ENCODE data around the gene SLC39A8.
A peak's percentile ranks its signal among the peaks of the same experiment; 100 is the strongest.

DNA sequence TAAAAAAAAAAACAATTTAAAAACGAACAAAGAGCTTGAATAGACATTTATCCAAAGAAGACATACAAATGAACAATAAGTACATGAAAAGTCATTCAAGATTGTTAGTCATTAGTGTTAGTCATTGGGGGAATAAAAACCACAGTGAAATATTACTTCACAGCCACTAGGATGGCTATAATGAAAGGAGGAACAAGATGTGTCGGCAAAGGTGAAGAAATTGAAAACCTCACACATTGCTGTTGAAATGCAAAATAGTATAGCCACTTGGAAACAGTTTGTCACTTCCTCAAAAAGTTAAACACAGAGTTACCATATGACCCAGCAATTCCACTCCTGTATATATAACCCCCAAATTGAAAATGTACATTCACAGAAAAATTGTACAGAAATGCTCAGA lies 45.2 kb upstream of the SLC39A8 start:
- TF ChIP-seq, protein P1, sequence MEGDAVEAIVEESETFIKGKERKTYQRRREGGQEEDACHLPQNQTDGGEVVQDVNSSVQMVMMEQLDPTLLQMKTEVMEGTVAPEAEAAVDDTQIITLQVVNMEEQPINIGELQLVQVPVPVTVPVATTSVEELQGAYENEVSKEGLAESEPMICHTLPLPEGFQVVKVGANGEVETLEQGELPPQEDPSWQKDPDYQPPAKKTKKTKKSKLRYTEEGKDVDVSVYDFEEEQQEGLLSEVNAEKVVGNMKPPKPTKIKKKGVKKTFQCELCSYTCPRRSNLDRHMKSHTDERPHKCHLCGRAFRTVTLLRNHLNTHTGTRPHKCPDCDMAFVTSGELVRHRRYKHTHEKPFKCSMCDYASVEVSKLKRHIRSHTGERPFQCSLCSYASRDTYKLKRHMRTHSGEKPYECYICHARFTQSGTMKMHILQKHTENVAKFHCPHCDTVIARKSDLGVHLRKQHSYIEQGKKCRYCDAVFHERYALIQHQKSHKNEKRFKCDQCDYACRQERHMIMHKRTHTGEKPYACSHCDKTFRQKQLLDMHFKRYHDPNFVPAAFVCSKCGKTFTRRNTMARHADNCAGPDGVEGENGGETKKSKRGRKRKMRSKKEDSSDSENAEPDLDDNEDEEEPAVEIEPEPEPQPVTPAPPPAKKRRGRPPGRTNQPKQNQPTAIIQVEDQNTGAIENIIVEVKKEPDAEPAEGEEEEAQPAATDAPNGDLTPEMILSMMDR (IDR thresholded peaks at IDR 0.05) = peak in 1 of 6 experiments; percentile 43
- no peak for TF ChIP-seq POLR2A (IDR thresholded peaks at IDR 0.05)
